Cardiac muscle cell (in vitro differentiated cells and primary cell): ENCODE results near the gene SYT1. TPM values are rescaled to one million over a fixed set of nuclear protein-coding genes. Genes with fewer than 3 reads are reported as not detected.
A peak's percentile ranks its signal among the peaks of the same experiment; 100 is the strongest.

ENCODE experiments used
- DNase-seq, 2 donors: peaks; one replicate each; pipeline versions ENCODE4 v3.0.0 to v3.0.0-alpha.2; 2010 to 2017; ENCODE audit warnings: low read depth in 1 of 2, low spot score in 1 of 2
- H3K27ac ChIP-seq: fragments of 200-600 bp; sonication (generic); 2 replicates; pipeline ENCODE4 v1.5.1; 2016
- H3K27me3 ChIP-seq: fragments of 200-600 bp; sonication (generic); 2 replicates; pipeline ENCODE4 v1.6.0; 2016; ENCODE audit warnings: control low read depth
- H3K36me3 ChIP-seq: fragments of 200-600 bp; sonication (generic); 2 replicates; pipeline ENCODE4 v1.5.1; 2016; ENCODE audit warnings: control low read depth
- H3K4me1 ChIP-seq: fragments of 200-600 bp; sonication (generic); 2 replicates; pipeline ENCODE4 v1.8.1; 2017; ENCODE audit warnings: low read depth, mild to moderate bottlenecking, mixed run types
- H3K4me3 ChIP-seq: fragments of 200-600 bp; sonication (generic); 2 replicates; pipeline ENCODE4 v1.5.1; 2016; ENCODE audit warnings: mild to moderate bottlenecking
- H3K9me3 ChIP-seq: fragments of 200-600 bp; sonication (generic); 2 replicates; pipeline ENCODE4 v1.5.1; 2017; ENCODE audit warnings: low read depth, mild to moderate bottlenecking, control low read depth
- polyA plus RNA-seq: library from polyadenylated mRNA; unstranded; fragments of >200 nt; fragmentation: Nextera tagmentation; extraction: Ambion mirVana; gene quantifications from 2 replicates; pipeline ENCODE4 v1.2.1, GENCODE V29; 2016
- total RNA-seq: library from RNA; depleted of rRNA; stranded (reverse); fragments of >200 nt; gene quantifications from 2 replicates; pipeline ENCODE4 v1.2.3, GENCODE V29; 2016
- TF ChIP-seq, protein P1 (sequence below): IDR thresholded peaks from 2 replicates; pipeline ENCODE4 v1.5.1; 2012; ENCODE audit warnings: low read depth, mild to moderate bottlenecking, low read length

SYT1 gene
- total and polyA plus RNA-seq, 2 experiments from 2014 or later = 0.50 to 0.66 TPM

GRCh38 chr12:79454338-79454843 lies 589.8 kb downstream of the SYT1 start:
- TF ChIP-seq, protein P1, sequence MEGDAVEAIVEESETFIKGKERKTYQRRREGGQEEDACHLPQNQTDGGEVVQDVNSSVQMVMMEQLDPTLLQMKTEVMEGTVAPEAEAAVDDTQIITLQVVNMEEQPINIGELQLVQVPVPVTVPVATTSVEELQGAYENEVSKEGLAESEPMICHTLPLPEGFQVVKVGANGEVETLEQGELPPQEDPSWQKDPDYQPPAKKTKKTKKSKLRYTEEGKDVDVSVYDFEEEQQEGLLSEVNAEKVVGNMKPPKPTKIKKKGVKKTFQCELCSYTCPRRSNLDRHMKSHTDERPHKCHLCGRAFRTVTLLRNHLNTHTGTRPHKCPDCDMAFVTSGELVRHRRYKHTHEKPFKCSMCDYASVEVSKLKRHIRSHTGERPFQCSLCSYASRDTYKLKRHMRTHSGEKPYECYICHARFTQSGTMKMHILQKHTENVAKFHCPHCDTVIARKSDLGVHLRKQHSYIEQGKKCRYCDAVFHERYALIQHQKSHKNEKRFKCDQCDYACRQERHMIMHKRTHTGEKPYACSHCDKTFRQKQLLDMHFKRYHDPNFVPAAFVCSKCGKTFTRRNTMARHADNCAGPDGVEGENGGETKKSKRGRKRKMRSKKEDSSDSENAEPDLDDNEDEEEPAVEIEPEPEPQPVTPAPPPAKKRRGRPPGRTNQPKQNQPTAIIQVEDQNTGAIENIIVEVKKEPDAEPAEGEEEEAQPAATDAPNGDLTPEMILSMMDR = no peak
- peak in 1 of 2 donors; percentile 38 for DNase-seq
- Histone ChIP-seq H3K4me3 (no peak overlapping the region), H3K4me1 (peaks cover 13% of the 10 kb centered on the region), H3K27ac (no peak overlapping the region), H3K27me3 (no peaks in the 10 kb centered on the region), H3K9me3 (no peaks in the 10 kb centered on the region), H3K36me3 (no peaks in the 10 kb centered on the region)

GRCh38 chr12:79455286-79455685 lies 590.7 kb downstream of the SYT1 start:
- H3K27me3 ChIP-seq = no peaks in the 10 kb centered on the region
- TF ChIP-seq, protein P1 = no peak
- H3K4me3 ChIP-seq = no peak overlapping the region
- peak in 1 of 2 donors; percentile 57 for DNase-seq
- H3K27ac ChIP-seq = no peak overlapping the region
- H3K36me3 ChIP-seq = no peaks in the 10 kb centered on the region
- H3K9me3 ChIP-seq = no peaks in the 10 kb centered on the region
- peaks cover 13% of the 10 kb centered on the region for H3K4me1 ChIP-seq

DNA sequence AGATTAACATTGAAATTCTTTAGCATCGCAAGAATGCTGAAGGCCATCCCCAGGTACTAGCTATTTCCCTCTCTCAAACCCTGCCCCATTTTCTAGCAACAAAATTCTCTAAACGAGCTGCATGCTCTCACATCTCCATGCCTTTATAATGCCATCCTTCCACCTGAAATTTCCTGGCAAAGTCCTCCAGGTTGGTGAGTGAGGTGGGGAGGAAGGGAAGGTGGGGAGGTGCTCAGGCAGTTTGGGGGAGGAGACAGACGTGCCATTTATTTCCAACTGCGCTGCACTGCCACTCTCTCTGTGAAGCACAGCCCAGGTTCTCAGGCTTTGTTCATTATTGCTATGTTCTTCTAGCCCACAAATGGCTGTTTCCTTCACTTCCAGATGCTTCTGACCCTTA lies 617.7 kb downstream of the SYT1 start:
- Histone ChIP-seq H3K27ac (no peak overlapping the region), H3K4me1 (no peaks in the 10 kb centered on the region), H3K9me3 (no peaks in the 10 kb centered on the region), H3K36me3 (no peaks in the 10 kb centered on the region), H3K4me3 (no peak overlapping the region), H3K27me3 (no peaks in the 10 kb centered on the region)
- TF ChIP-seq, protein P1 = no peak
- no peak for DNase-seq

DNA sequence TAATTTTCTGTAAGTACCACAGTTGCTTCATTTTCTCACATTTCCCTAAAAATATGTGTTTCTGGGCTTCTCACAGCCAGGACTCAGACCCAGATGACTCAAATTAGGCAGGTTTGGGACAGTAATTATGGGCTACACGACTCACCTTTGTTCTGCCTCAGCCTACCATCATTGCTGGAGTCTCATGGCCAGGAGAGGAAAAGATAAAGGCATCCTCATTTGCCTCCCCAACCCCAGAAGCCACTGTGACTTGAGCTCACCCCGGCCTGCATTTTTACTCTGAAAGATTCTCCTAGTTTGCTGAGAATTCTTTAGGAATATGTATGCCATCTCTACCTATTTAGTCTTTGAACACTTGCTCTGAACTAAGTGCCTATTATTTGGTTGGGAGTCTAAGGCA lies 618.3 kb downstream of the SYT1 start:
- Histone ChIP-seq H3K27me3 (no peaks in the 10 kb centered on the region), H3K27ac (no peak overlapping the region), H3K4me1 (no peaks in the 10 kb centered on the region), H3K9me3 (no peaks in the 10 kb centered on the region), H3K36me3 (no peaks in the 10 kb centered on the region), H3K4me3 (no peak overlapping the region)
- TF ChIP-seq, protein P1 = no peak
- no peak for DNase-seq

DNA sequence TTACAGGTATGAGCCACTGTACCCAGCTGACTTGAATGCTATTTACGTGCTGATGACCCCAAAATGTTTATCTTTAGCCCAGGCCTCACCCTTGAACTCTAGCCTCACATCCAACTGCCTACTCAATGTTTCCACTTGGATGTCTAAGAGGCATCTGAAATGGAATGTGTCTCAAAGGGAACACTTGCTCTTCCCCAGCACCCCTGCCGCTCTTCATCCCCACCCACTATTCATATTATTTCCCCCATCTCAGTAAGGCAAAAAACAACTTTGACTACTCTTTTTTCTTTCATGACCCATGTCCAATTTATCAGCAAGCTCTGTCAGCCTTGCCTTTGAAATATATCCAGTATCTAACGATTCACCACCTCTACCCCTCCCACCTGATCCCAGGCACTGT lies 621.6 kb downstream of the SYT1 start:
- no peak for DNase-seq
- no peaks in the 10 kb centered on the region for H3K36me3 ChIP-seq
- TF ChIP-seq, protein P1 = no peak
- no peaks in the 10 kb centered on the region for H3K9me3 ChIP-seq
- H3K27ac ChIP-seq = no peak overlapping the region
- no peaks in the 10 kb centered on the region for H3K27me3 ChIP-seq
- H3K4me3 ChIP-seq = no peak overlapping the region
- no peaks in the 10 kb centered on the region for H3K4me1 ChIP-seq
